HCT116 (cell line): Measurements from ENCODE around the gene KRTAP16-1. TPM values are rescaled to one million over a fixed set of nuclear protein-coding genes. Genes with fewer than 3 reads are reported as not detected.

Experiments used
- ATAC-seq: fragments of 200-7000 bp; cut with Tn5 transposase; 2 replicates; pipeline ENCODE4 v1.9.1; 2020; ENCODE audit warnings: mild to moderate bottlenecking, moderate library complexity
- BruUV-seq: library from RNA; stranded (reverse); fragments of 400-500 nt; replicated peaks from 2 replicates; lab custom pipeline; 2021; lab: Mats Ljungman, UMichigan
- CTCF ChIA-PET: fragments of 300-600 bp; sonication (Branson Sonifier 250); formaldehyde crosslinking; loops from one replicate; lab custom pipeline; 2021; ENCODE audit warnings: antibody characterized with exemption; lab: Charles Lee
- POLR2A ChIA-PET: fragments of 300-600, 350-600 bp; sonication (Branson Sonifier 250); formaldehyde crosslinking; loops from one replicate; lab custom pipeline; 2021; ENCODE audit warnings: antibody characterized with exemption; lab: Charles Lee
- RAD21 ChIA-PET, 2 experiments: fragments of 300-600 bp; sonication (Branson Sonifier 250); formaldehyde crosslinking; loops; one replicate each; lab custom pipeline; 2023; ENCODE audit warnings: low total read pairs in 2 of 2; ENCODE audit not compliant: uncharacterized antibody in 2 of 2, unreplicated experiment in 2 of 2, low non-redundant PET in 1 of 2; lab: Charles Lee
- DNase-seq: peaks from one replicate; pipeline ENCODE4 v3.0.0-alpha.2; 2010; ENCODE audit warnings: low read depth, low spot score
- H2AFZ ChIP-seq: fragments of 200-600 bp; shearing (Covaris generic), sonication (generic); 2 replicates; pipeline ENCODE4 v1.6.1; 2017; ENCODE audit warnings: low read depth, mixed run types, mixed read lengths, antibody characterized with exemption, low read length; ENCODE audit not compliant: poor library complexity, severe bottlenecking
- H3K27ac ChIP-seq: 2 replicates; pipeline ENCODE4 v1.5.1; 2012; ENCODE audit warnings: low read depth, low read length
- H3K27me3 ChIP-seq: fragments of 200-600 bp; sonication (generic); 2 replicates; pipeline ENCODE4 v1.6.1; 2016; ENCODE audit warnings: mixed run types, low read length, mixed read lengths; ENCODE audit not compliant: insufficient read depth
- H3K36me3 ChIP-seq, 2 experiments: fragments of 200-500 bp in 1 of 2; fragments of 200-600 bp in 1 of 2; sonication (Bioruptor generic) in 1 of 2; sonication (generic) in 1 of 2; 2 replicates each; pipeline versions ENCODE4 v1.5.1 to v1.6.1; 2014 to 2016; ENCODE audit warnings: low read length in 2 of 2, inconsistent platforms in 1 of 2, mixed read lengths in 1 of 2, mixed run types in 1 of 2; ENCODE audit not compliant: insufficient read depth in 2 of 2, control insufficient read depth in 1 of 2
- H3K4me1 ChIP-seq, 2 experiments: fragments of 200-600 bp in 1 of 2; sonication (generic) in 1 of 2; 2 replicates each; pipeline versions ENCODE4 v1.5.1 to v1.6.1; 2012 to 2017; ENCODE audit warnings: low read length in 2 of 2, inconsistent platforms in 1 of 2, mild to moderate bottlenecking in 1 of 2, mixed read lengths in 1 of 2, mixed run types in 1 of 2, moderate library complexity in 1 of 2; ENCODE audit not compliant: insufficient read depth in 2 of 2, control insufficient read depth in 1 of 2
- H3K4me2 ChIP-seq: fragments of 200-600 bp; sonication (generic); 2 replicates; pipeline ENCODE4 v1.6.1; 2017; ENCODE audit warnings: mixed run types, low read length, mixed read lengths
- H3K4me3 ChIP-seq, 2 experiments: fragments of 200-600 bp in 1 of 2; sonication (generic) in 1 of 2; replicated peaks in 1 of 2; 2 replicates each; pipeline ENCODE4 v1.5.1; 2011 to 2016; ENCODE audit warnings: low read length in 2 of 2, control low read depth in 1 of 2, low read depth in 1 of 2, mild to moderate bottlenecking in 1 of 2, mixed read lengths in 1 of 2, mixed run types in 1 of 2
- H3K79me2 ChIP-seq: fragments of 200-600 bp; sonication (generic); 2 replicates; pipeline ENCODE4 v1.6.1; 2017; ENCODE audit warnings: mild to moderate bottlenecking, mixed run types, low read length, moderate library complexity, mixed read lengths; ENCODE audit not compliant: insufficient read depth
- H3K9ac ChIP-seq: fragments of 200-600 bp; sonication (generic); 2 replicates; pipeline ENCODE4 v1.6.1; 2016; ENCODE audit warnings: low read length, mixed read lengths
- H3K9me2 ChIP-seq: fragments of 200-600 bp; sonication (generic), shearing (Covaris generic); 2 replicates; pipeline ENCODE4 v1.6.1; 2017; ENCODE audit warnings: mixed run types, mild to moderate bottlenecking, moderate library complexity; ENCODE audit not compliant: insufficient read depth
- H3K9me3 ChIP-seq, 2 experiments: fragments of 200-500 bp in 1 of 2; fragments of 200-600 bp in 1 of 2; sonication (Bioruptor generic) in 1 of 2; sonication (generic) in 1 of 2; 2 replicates each; pipeline ENCODE4 v1.6.1; 2014 to 2017; ENCODE audit warnings: low read length in 2 of 2, mixed read lengths in 2 of 2, inconsistent platforms in 1 of 2, low read depth in 1 of 2, mild to moderate bottlenecking in 1 of 2, mixed run types in 1 of 2, moderate library complexity in 1 of 2; ENCODE audit not compliant: control insufficient read depth in 1 of 2, insufficient read depth in 1 of 2
- H4K20me1 ChIP-seq: fragments of 200-600 bp; sonication (generic), shearing (Covaris generic); 2 replicates; pipeline ENCODE4 v1.6.1; 2017; ENCODE audit warnings: mixed run types, mild to moderate bottlenecking, moderate library complexity; ENCODE audit not compliant: insufficient read depth
- ATF3 ChIP-seq: IDR thresholded peaks from 2 replicates; pipeline ENCODE4 v1.6.1; 2012
- CBX3 ChIP-seq: IDR thresholded peaks from 2 replicates; pipeline ENCODE4 v1.6.1; 2012; ENCODE audit warnings: low read depth
- CEBPB ChIP-seq: IDR thresholded peaks from 2 replicates; pipeline ENCODE4 v1.6.1; 2012; ENCODE audit warnings: low read depth
- CTCF ChIP-seq, 3 experiments: fragments of 200-600 bp in 1 of 3; sonication (generic) in 1 of 3; IDR thresholded peaks in 2 of 3; conservative IDR thresholded peaks in 1 of 3; 2 replicates each; pipeline ENCODE4 v1.5.1; 2012 to 2017; ENCODE audit warnings: low read depth in 2 of 3, low read length in 2 of 3, antibody characterized with exemption in 1 of 3, borderline replicate concordance in 1 of 3, control low read depth in 1 of 3, mild to moderate bottlenecking in 1 of 3, mixed read lengths in 1 of 3, mixed run types in 1 of 3, moderate library complexity in 1 of 3; ENCODE audit not compliant: insufficient read depth in 1 of 3
- EGR1 ChIP-seq: IDR thresholded peaks from 2 replicates; pipeline ENCODE4 v1.6.1; 2012; ENCODE audit warnings: low read depth
- ELF1 ChIP-seq: IDR thresholded peaks from 2 replicates; pipeline ENCODE4 v1.6.1; 2012; ENCODE audit warnings: low read depth, borderline replicate concordance
- EZH2 ChIP-seq: fragments of 200-600 bp; sonication (generic); IDR thresholded peaks from 2 replicates; pipeline ENCODE4 v1.6.1; 2017; ENCODE audit warnings: antibody characterized with exemption, mixed run types
- FOSL1 ChIP-seq: IDR thresholded peaks from 2 replicates; pipeline ENCODE4 v1.6.1; 2012; ENCODE audit warnings: low read depth
- POLR2A ChIP-seq: IDR thresholded peaks from 2 replicates; pipeline ENCODE4 v1.7.0; 2011; ENCODE audit warnings: borderline replicate concordance; ENCODE audit not compliant: insufficient read depth, insufficient read length; ENCODE audit errors: extremely low read depth
- SRF ChIP-seq: IDR thresholded peaks from 2 replicates; pipeline ENCODE4 v1.6.1; 2012; ENCODE audit warnings: low read depth
- ZBTB33 ChIP-seq: IDR thresholded peaks from 2 replicates; pipeline ENCODE4 v1.6.1; 2011; ENCODE audit warnings: mild to moderate bottlenecking, low read length, moderate library complexity; ENCODE audit not compliant: insufficient replicate concordance; ENCODE audit errors: extremely low read depth
- ZFX ChIP-seq: fragments of 450-650 bp; IDR thresholded peaks from 2 replicates; pipeline ENCODE4 v1.6.1; 2017
- intact Hi-C: fragments of 100-400 bp; cut with micrococcal nuclease; formaldehyde crosslinking; loops from 2 replicates; pipeline ENCODE4 v1.10.0; 2022
- total RNA-seq: library from RNA; stranded (reverse); gene quantifications from one replicate; pipeline ENCODE4 v1.2.1, GENCODE V29; 2021; ENCODE audit not compliant: unreplicated experiment

KRTAP16-1 gene
- total RNA-seq, 1 experiment from 2014 or later: not detected

- intact Hi-C loops: loop anchor here (10.0 kb wide), 1 partner anchor 703 kb away; no protein-coding TSS in a partner anchor
- ATAC-seq (no peak), DNase-seq (no peak)
- Histone ChIP-seq H3K36me3 (no peaks in the 10 kb centered on the region), H3K27ac (peak overlapping the region; percentile 16; the same call in 1 of the 2 replicates), H3K9me3 (peaks cover 0 to 12% of the 10 kb centered on the region in 2 experiments; a peak in 1 of 4 replicates), H4K20me1 (no peaks in the 10 kb centered on the region), H3K79me2 (no peaks in the 10 kb centered on the region), H3K9ac (no peak overlapping the region), H3K4me3 (no peak overlapping the region), H3K27me3 (no peaks in the 10 kb centered on the region), H3K9me2 (no peaks in the 10 kb centered on the region)
- ChIA-PET RAD21 (no interaction called here), CTCF (interaction anchor here (1.7 to 2.0 kb wide), 2 partner anchors 418 to 524 kb away, joined by 5 to 6 read pairs; no protein-coding TSS in a partner anchor)
- TF ChIP-seq EZH2 (no peak), ZBTB33 (no peak), FOSL1 (no peak), SRF (no peak), ATF3 (no peak), ELF1 (no peak), ZFX (no peak), CEBPB (no peak), POLR2A (no peak), CTCF (IDR thresholded peaks at IDR 0.05 in 2 of 3, conservative IDR thresholded peaks at IDR 0.05 in 1 of 3; ENCODE audit: borderline replicate concordance in 1 of 3, insufficient read depth in 1 of 3, low read depth in 2 of 3, low read length in 2 of 3) (no peak), CBX3 (no peak), EGR1 (no peak)
- TF ChIP-seq, all 23 proteins: peak for 0
- BruUV-seq: no TSS peak
- H3K4me2 ChIP-seq: no peak overlapping the region
- POLR2A ChIA-PET: no interaction called here
- H3K4me1 ChIP-seq: peaks cover 6 to 29% of the 10 kb centered on the region in 2 experiments; a peak in 3 of 4 replicates
- H2AFZ ChIP-seq: no peak overlapping the region
Measured at GRCh38 chr17:41327411-41328120, 18.5 kb upstream of the KRTAP16-1 start.
